Measurements from ENCODE around the gene CKLF.

- no peak for TF ChIP-seq CTCF (conservative IDR thresholded peaks at IDR 0.05 in 1 of 2, IDR thresholded peaks at IDR 0.05 in 1 of 2; ENCODE audit: extremely low read depth in 1 of 2, insufficient read depth in 1 of 2, low read depth in 1 of 2, low read length in 2 of 2)
- no peak for TF ChIP-seq EZH2 (IDR thresholded peaks at IDR 0.05; ENCODE audit: borderline replicate concordance, low read length)
These were observed 48.1 kb downstream of the CKLF start for GRCh38 chr16:66600477-66600876.

All from mammary epithelial cell (primary cell).